ENCODE results near the gene TTL.

Gene TTL

DNA sequence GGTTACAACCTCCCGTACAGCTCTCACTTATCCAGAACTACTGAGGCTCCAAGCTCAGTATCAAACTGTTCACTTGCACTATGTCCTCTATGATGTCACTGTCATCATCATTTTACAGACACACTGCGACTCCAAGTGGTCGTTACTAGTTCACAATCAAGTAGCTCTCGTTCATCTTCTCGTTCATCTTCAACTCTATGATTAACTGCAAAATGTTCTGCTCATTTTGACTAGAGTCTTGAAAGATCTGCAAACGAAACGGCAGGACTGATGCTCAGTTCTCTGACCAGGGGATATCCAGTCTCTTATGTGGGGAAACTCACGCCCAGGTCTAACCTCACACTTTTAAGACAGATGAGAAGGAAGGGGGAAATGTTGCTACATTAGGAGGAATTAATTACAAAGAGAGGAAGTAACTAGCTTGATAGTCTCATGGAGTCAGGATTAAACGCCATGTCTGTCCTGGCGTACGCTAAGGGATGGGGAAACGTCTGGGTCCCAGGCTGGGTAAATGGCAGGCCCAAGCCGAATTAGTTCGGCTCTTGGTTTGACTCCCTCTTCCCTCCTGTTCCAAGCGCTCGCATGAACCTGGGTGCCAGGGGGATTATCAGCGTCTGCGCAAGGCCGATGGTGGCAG lies 101.7 kb downstream of the TTL start:
- no peak for DNase-seq (ENCODE audit: low read depth)

DNA sequence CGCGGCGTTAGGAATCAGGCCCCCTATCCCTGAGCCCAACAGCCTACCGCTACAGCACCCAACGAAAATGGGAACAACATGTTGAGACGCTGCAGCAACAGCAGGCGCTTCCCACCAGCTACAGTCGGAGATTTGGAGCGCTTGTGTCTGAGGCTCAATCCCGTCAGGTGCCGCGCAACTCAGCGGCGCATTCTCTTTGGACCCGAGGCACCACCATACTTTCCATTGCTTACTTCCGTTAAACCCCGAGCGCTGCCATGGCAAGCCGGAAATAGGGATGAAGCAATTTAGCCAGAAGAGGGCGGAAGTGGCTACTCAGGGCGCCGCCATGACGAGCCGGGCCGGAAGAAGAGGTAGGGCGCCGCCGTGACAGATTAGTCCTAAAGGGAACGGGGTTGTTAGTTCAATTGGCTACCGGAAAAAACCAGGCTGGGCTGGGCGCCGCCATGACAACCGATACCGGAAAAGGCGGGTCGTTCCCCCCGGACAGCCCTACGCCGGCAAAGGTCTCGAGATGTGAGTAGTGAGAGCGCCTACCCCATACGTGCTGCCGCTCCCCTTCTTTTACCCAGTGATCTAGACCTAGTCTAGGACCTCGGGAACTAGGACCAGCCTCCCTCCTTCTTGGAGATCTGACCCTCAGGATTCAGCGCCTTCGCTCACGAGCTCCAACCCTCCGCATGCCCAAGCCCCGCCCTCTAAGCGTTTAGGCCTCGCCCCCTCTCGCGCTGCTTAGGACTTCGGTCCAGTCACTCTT lies 102.4 kb downstream of the TTL start, which contains the start of gene CHCHD5:
CHCHD5 (plus strand) TSS at position 476 of the 757 bp plus-strand sequence; CDS start at position 515, 39 bp downstream.
- DNase-seq (ENCODE audit: low read depth), result peak; percentile 80

GRCh38 chr2:112584891-112585250 lies 102.9 kb downstream of the TTL start:
- no peak for DNase-seq (ENCODE audit: low read depth)

DNA sequence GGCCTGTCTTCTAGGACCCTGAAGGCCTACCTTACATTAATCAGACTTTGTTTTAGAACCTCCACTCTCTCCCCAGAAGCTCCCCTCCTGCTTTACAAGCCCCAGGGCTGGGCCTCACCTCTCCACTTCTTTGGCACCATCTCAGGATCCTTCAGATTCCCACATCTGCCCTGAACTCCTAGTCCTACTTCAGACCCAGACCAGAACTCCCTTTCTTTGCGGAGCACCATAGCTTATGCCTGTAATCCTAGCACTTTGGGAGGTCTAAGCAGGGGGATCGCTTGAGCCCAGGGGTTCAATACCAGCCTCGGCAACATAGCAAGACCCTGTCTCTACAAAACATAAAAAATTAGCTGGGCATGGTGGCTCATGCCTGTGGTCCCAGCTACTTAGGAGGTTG lies 103.4 kb downstream of the TTL start:
- DNase-seq (ENCODE audit: low read depth), result no peak

DNA sequence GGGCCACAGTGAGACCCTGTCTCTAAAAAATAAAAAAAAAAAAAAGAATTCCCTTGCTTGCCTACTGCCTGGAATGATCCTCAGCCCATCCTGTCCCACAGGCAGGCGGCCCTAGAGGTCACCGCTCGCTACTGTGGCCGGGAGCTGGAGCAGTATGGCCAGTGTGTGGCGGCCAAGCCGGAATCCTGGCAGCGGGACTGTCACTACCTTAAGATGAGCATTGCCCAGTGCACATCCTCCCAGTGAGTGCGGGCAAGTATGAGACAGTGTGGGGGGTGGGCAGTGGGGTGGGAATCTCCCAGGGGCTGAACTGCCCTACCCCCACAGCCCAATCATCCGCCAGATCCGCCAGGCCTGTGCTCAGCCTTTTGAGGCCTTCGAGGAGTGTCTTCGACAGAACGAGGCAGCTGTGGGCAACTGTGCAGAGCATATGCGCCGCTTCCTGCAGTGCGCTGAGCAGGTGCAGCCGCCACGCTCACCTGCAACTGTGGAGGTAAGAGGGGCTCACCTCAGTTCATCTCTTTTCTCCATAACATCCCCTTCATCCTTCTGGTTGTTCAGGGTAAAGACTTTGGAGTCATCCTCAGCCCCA lies 104.0 kb downstream of the TTL start:
- DNase-seq (ENCODE audit: low read depth), result no peak

GRCh38 chr2:112588611-112589045 lies 106.7 kb downstream of the TTL start:
- no peak for DNase-seq (ENCODE audit: low read depth)
